CD4-positive, alpha-beta memory T cell (primary cell): ENCODE results near the gene TNNI3. TPM values are rescaled to one million over a fixed set of nuclear protein-coding genes. Genes with fewer than 3 reads are reported as not detected.
"Not testable (repeated sequence)": the region's sequence is repeated elsewhere in the genome, so short reads cannot be mapped to it uniquely, and the experiment has no call there.

Experiments
- CTCF ChIA-PET: fragments of 350-600 bp; sonication (Branson Sonifier 250); formaldehyde crosslinking; loops from one replicate; lab custom pipeline; 2021; ENCODE audit warnings: inconsistent platforms; ENCODE audit not compliant: partially characterized antibody; lab: Charles Lee
- POLR2A ChIA-PET: fragments of 350-600 bp; sonication (Branson Sonifier 250); formaldehyde crosslinking; loops from one replicate; lab custom pipeline; 2021; ENCODE audit not compliant: partially characterized antibody; lab: Charles Lee
- DNase-seq, 5 donors: peaks; one replicate each; pipeline versions ENCODE4 v3.0.0 to v3.0.0-alpha.2; 2020 to 2022; ENCODE audit warnings: mixed read lengths in 1 of 5
- H3K27ac ChIP-seq: one replicate; pipeline ENCODE4 v1.7.0; 2013; ENCODE audit warnings: low read depth, low read length
- H3K27me3 ChIP-seq: 2 replicates; pipeline ENCODE4 v1.7.0; 2013; ENCODE audit warnings: mild to moderate bottlenecking, low read length, moderate library complexity; ENCODE audit not compliant: insufficient read depth
- H3K36me3 ChIP-seq: 2 replicates; pipeline ENCODE4 v1.7.0; 2013; ENCODE audit warnings: mild to moderate bottlenecking, low read length, moderate library complexity; ENCODE audit not compliant: insufficient read depth
- H3K4me1 ChIP-seq: 2 replicates; pipeline ENCODE4 v1.7.0; 2013; ENCODE audit warnings: mild to moderate bottlenecking, low read length, moderate library complexity; ENCODE audit not compliant: insufficient read depth
- H3K4me3 ChIP-seq, 2 donors: one replicate each; pipeline ENCODE4 v1.7.0; 2013; ENCODE audit warnings: low read length in 2 of 2, mild to moderate bottlenecking in 1 of 2
- H3K9me3 ChIP-seq, 2 donors: one replicate each; pipeline ENCODE4 v1.7.0; 2013; ENCODE audit warnings: low read length in 2 of 2, control low read depth in 1 of 2; ENCODE audit not compliant: control insufficient read depth in 1 of 2
- H3K27ac Mint-ChIP-seq, 7 donors: one replicate each; pipeline ENCODE4 v1.8.0; 2020 to 2021; ENCODE audit warnings: mixed read lengths in 7 of 7, mild to moderate bottlenecking in 6 of 7, inconsistent platforms in 3 of 7, moderate library complexity in 3 of 7
- H3K27me3 Mint-ChIP-seq, 2 donors: one replicate each; pipeline ENCODE4 v1.8.0; 2020 to 2021; ENCODE audit warnings: mixed read lengths in 2 of 2
- H3K36me3 Mint-ChIP-seq, 2 donors: one replicate each; pipeline ENCODE4 v1.8.0; 2020 to 2021; ENCODE audit warnings: mixed read lengths in 2 of 2, inconsistent platforms in 1 of 2, mild to moderate bottlenecking in 1 of 2
- H3K4me1 Mint-ChIP-seq, 4 donors: one replicate each; pipeline ENCODE4 v1.8.0; 2020 to 2021; ENCODE audit warnings: mixed read lengths in 4 of 4, mild to moderate bottlenecking in 1 of 4
- H3K4me3 Mint-ChIP-seq, 8 donors: one replicate each; pipeline ENCODE4 v1.8.0; 2020 to 2021; ENCODE audit warnings: mixed read lengths in 8 of 8, mild to moderate bottlenecking in 7 of 8, moderate library complexity in 6 of 8, inconsistent platforms in 3 of 8
- H3K9me3 Mint-ChIP-seq, 8 donors: one replicate each; pipeline ENCODE4 v1.8.0; 2020 to 2021; ENCODE audit warnings: mixed read lengths in 8 of 8, mild to moderate bottlenecking in 5 of 8, inconsistent platforms in 3 of 8, moderate library complexity in 1 of 8
- intact Hi-C: fragments of 100-400 bp; cut with micrococcal nuclease; formaldehyde crosslinking; loops from one replicate; pipeline ENCODE4 v1.15.1; 2023
- polyA plus RNA-seq, 2 donors: library from polyadenylated mRNA; unstranded; fragments of 300-500 nt; fragmentation: Illumina TruSeq; gene quantifications; one replicate each; pipeline ENCODE4 v1.2.3, GENCODE V29; 2021
- total RNA-seq, 2 experiments: library from RNA; stranded (reverse); gene quantifications; one replicate each; pipeline ENCODE4 v1.2.3, GENCODE V29; 2021

Gene TNNI3
- total and polyA plus RNA-seq, 4 experiments from 2014 or later: not detected

DNA sequence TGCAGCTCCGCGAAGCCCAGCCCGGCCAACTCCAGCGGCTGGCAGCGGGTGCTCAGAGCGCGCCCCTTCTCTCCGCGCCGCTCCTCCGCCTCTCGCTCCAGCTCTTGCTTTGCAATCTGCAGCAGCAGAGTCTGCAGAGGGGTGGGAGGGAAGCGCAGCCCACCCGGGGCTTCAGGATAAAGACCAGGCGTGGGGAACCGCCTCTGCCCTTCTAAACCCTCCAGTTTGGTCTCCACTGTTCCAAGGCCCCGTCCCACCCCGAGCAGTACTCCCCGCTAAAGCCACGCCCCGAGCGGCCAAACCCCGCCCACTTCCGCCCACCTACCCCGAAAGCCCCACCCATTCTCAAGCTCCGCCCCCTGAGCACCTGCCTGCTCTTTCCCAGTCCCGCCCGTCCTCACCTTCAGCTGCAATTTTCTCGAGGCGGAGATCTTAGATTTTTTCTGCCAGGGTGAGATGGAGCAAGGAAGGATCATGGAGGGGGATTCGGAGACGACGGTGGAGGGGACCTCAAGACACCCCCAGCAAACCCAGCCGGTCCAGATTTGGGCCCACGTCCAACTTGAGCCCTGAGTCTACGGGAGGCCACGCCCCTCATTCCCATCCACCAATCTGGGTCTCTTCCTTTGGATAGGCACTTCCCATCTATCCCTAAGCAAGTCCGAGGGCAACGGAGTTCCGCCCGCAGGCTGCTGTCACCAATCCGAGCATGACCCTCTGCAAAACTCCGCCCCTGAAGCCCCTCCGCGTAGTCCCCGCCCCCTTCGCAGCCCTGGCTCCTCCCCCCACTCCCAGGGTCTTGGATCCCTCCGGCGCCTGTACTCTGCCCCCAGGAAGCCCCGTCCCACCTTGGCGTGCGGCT lies 1.1 kb downstream of the TNNI3 start:
- intact Hi-C loops: no loop called here
- H3K27me3 Mint-ChIP-seq: peaks cover 12 to 24% of the 10 kb centered on the region in 2 donors
- H3K4me3 Mint-ChIP-seq: peak overlapping the region in 6 of 8 donors; percentile 31 to 69 (median 58)
- H3K36me3 Mint-ChIP-seq: no peaks in the 10 kb centered on the region
- POLR2A ChIA-PET: no interaction called here
- peaks cover 13% of the 10 kb centered on the region for H3K4me1 ChIP-seq
- no peak overlapping the region for H3K27ac Mint-ChIP-seq
- CTCF ChIA-PET: no interaction called here
- no peak overlapping the region for H3K27ac ChIP-seq
- H3K4me1 Mint-ChIP-seq: peaks cover 13 to 32% (median 25%) of the 10 kb centered on the region in 4 donors
- H3K36me3 ChIP-seq: no peaks in the 10 kb centered on the region
- H3K9me3 Mint-ChIP-seq: peaks cover 0 to 9% (median 5%) of the 10 kb centered on the region in 8 donors
- peak in 1 of 5 donors; percentile 18 for DNase-seq
- H3K4me3 ChIP-seq: no peak overlapping the region
- peaks cover 6% of the 10 kb centered on the region for H3K27me3 ChIP-seq
- H3K9me3 ChIP-seq: peaks cover 0 to 5% of the 10 kb centered on the region in 2 donors

DNA sequence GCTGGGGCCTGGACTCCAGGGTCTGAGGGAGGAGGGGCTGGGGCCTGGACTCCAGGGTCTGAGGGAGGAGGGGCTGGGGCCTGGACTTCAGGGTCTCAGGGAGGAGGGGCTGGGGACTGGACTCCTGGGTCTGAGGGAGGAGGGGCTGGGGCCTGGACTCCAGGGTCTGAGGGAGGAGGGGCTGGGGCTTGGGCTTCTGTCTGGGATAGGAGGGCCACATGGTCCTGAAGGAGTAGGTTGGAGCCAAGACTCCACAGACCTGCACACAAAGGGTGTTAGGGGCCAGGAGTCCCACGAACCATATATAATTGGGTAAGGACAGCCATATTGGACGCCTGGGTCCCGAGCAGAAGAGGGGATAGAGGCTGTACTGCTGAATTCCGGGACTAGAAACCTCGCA lies 1.7 kb downstream of the TNNI3 start:
- H3K4me3 ChIP-seq, H3K9me3 ChIP-seq, H3K27me3 ChIP-seq, DNase-seq, H3K36me3 Mint-ChIP-seq, H3K27ac Mint-ChIP-seq, POLR2A ChIA-PET, H3K27ac ChIP-seq, H3K36me3 ChIP-seq, intact Hi-C loops, CTCF ChIA-PET: not testable (repeated sequence)
- peaks cover 13% of the 10 kb centered on the region for H3K4me1 ChIP-seq
- Mint-ChIP-seq H3K4me1 (peaks cover 13 to 35% (median 27%) of the 10 kb centered on the region in 4 donors), H3K9me3 (peaks cover 0 to 11% (median 6%) of the 10 kb centered on the region in 8 donors), H3K4me3 (peak overlapping the region in 2 of 8 donors; percentile 31 to 59), H3K27me3 (peaks cover 12 to 24% of the 10 kb centered on the region in 2 donors)

DNA sequence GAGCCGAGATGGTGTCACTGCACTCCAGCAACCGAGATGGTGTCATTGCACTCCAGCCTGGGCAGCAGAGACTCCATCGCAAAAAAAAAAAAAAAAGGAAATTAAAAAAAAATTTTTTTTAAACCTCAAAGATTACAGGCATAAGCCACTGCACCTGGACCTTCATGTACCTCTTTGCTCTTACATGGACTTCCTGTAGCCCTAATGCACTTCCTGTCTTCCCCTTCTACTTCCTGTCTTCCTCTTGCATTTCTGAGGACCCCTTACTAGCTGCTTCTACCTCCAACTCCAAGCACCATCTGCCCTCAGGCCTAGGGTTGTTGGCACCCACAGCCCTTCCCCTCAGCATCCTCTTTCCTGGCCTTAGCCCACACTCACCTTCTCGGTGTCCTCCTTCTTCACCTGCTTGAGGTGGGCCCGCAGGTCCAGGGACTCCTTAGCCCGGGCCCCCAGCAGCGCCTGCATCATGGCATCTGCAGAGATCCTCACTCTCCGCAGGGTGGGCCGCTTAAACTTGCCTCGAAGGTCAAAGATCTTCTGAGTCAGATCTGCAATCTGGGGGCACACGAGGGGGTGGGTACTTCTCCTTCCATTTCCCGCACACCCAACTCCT lies 3.8 kb downstream of the TNNI3 start:
- CTCF ChIA-PET: interaction anchor here (0.6 to 1.2 kb wide), 3 partner anchors 13 to 471 kb away, joined by 3 read pairs; partner anchors contain the start of gene ZNF784
- H3K4me1 ChIP-seq: peaks cover 13% of the 10 kb centered on the region
- Mint-ChIP-seq H3K4me1 (peaks cover 16 to 35% (median 23%) of the 10 kb centered on the region in 4 donors), H3K9me3 (peaks cover 0 to 11% (median 5%) of the 10 kb centered on the region in 8 donors), H3K4me3 (peak overlapping the region in 5 of 8 donors; percentile 17 to 59 (median 46)), H3K36me3 (no peaks in the 10 kb centered on the region), H3K27me3 (peaks cover 11 to 24% of the 10 kb centered on the region in 2 donors), H3K27ac (peak overlapping the region in 2 of 7 donors; percentile 42 to 74)
- H3K9me3 ChIP-seq: peaks cover 0 to 5% of the 10 kb centered on the region in 2 donors
- no peak overlapping the region for H3K4me3 ChIP-seq
- POLR2A ChIA-PET: no interaction called here
- no peaks in the 10 kb centered on the region for H3K36me3 ChIP-seq
- intact Hi-C loops: no loop called here
- H3K27ac ChIP-seq: no peak overlapping the region
- DNase-seq: no peak
- peaks cover 6% of the 10 kb centered on the region for H3K27me3 ChIP-seq

DNA sequence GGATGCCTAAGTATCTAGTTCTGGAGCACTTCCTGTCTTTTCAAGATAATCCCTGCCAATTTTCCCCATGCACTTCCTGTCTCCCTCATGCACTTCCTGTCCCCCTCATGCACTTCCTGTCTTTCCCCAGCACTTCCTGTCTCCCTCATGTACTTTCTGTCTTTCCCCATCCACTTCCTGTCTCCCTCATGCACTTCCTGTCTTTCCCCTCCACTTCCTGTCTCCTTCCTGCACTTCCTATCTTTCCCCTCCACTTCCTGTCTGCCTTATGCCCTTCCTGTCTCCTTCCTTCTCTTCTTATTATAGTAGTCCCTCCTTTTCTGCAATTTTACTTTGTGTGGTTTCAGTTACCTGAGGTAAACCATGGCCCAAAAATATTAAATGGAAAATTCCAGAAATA lies 5.5 kb downstream of the TNNI3 start:
- intact Hi-C loops: no loop called here
- Histone ChIP-seq H3K36me3 (no peaks in the 10 kb centered on the region), H3K4me3 (no peak overlapping the region), H3K4me1 (peaks cover 13% of the 10 kb centered on the region), H3K27ac (no peak overlapping the region), H3K9me3 (peaks cover 0 to 5% of the 10 kb centered on the region in 2 donors), H3K27me3 (peaks cover 6% of the 10 kb centered on the region)
- CTCF ChIA-PET: interaction anchor here (2.8 kb wide), 1 partner anchor 11 kb away, joined by 13 read pairs; no protein-coding TSS in a partner anchor
- H3K4me1 Mint-ChIP-seq: peaks cover 16 to 35% (median 23%) of the 10 kb centered on the region in 4 donors
- H3K36me3 Mint-ChIP-seq: no peaks in the 10 kb centered on the region
- peak overlapping the region; percentile 51 to 90 (median 79) for H3K27ac Mint-ChIP-seq
- peaks cover 13 to 22% of the 10 kb centered on the region in 2 donors for H3K27me3 Mint-ChIP-seq
- peak overlapping the region in 2 of 8 donors; percentile 29 to 45 for H3K4me3 Mint-ChIP-seq
- no peak for DNase-seq
- peaks cover 0 to 11% (median 5%) of the 10 kb centered on the region in 8 donors for H3K9me3 Mint-ChIP-seq
- POLR2A ChIA-PET: no interaction called here

DNA sequence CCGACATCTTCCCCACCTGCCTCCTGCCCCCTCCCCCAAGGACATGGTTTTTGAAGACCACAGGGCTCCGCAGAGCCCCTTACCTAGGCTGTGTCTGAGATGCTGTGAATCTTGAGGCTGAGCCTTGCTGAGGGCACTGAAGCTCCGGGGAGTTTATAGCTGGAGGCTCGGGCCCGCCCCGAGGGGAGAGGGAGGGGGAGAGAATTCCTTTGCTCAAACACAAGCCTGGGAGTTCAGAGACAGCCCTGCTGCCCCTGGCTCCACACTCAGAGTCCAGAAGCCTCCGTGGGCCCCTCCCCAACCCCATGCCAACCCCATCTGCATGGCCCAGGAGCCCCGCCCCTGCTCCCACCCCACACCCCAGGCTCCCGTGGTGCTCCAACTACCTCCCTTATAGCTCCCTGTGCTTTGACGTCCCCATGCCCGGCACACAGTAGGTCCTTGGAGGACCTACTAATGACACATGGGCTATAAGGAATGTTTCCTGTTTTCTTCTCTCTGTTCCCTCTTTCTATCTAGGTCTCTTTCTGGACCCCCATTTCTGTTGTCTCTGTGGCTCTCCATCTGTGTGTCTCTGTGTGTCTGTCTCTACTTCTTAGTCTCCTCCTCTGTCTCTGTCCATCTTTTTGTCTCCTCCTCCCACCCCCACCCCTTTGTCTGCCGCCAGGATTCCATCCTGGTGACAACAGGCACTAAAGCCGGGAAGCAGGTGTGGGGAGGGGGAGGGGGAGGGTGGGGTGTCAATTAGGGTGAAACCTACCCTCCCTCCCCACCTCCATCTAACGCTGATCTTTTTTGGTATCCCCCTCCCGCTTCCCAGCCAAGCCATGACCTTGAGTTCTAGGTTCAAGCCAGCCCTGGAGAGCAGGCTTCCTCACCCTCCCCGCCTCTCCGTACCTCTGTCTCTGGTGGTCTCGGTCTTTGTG lies 8.2 kb downstream of the TNNI3 start, which contains the start of gene TNNT1:
Gene TNNT1, minus strand, starts transcription at position 129 of the 926 bp plus-strand sequence. CDS start 2,049 bp downstream, outside the sequence.
- Histone ChIP-seq H3K4me1 (peaks cover 7% of the 10 kb centered on the region), H3K4me3 (no peak within 1 kb of the TSS), H3K36me3 (no peaks in the 10 kb centered on the region), H3K9me3 (peaks cover 0 to 5% of the 10 kb centered on the region in 2 donors), H3K27me3 (peaks cover 13% of the 10 kb centered on the region), H3K27ac (no peak within 1 kb of the TSS)
- ChIA-PET POLR2A (no interaction called here), CTCF (interaction anchor here (1.2 kb wide), 1 partner anchor 9 kb away, joined by 3 read pairs; no protein-coding TSS in a partner anchor)
- no peak within 1 kb of the TSS for H3K27ac Mint-ChIP-seq
- H3K4me1 Mint-ChIP-seq: peaks cover 15 to 27% (median 21%) of the 10 kb centered on the region in 4 donors
- no peak for DNase-seq
- no peaks in the 10 kb centered on the region for H3K36me3 Mint-ChIP-seq
- intact Hi-C loops: no loop called here
- H3K9me3 Mint-ChIP-seq: peaks cover 0 to 11% (median 5%) of the 10 kb centered on the region in 8 donors
- peaks cover 20 to 34% of the 10 kb centered on the region in 2 donors for H3K27me3 Mint-ChIP-seq
- no peak within 1 kb of the TSS for H3K4me3 Mint-ChIP-seq

GRCh38 chr19:55147545-55148251 lies 9.8 kb downstream of the TNNI3 start:
- peaks cover 0 to 5% of the 10 kb centered on the region in 2 donors for H3K9me3 ChIP-seq
- ChIA-PET POLR2A (no interaction called here), CTCF (interaction anchor here (1.5 kb wide), 1 partner anchor 356 kb away, joined by 4 read pairs; no protein-coding TSS in a partner anchor)
- intact Hi-C loops: no loop called here
- Mint-ChIP-seq H3K4me1 (peaks cover 8 to 18% (median 13%) of the 10 kb centered on the region in 4 donors), H3K27me3 (peaks cover 28 to 45% of the 10 kb centered on the region in 2 donors), H3K36me3 (no peaks in the 10 kb centered on the region), H3K4me3 (no peak overlapping the region), H3K9me3 (peaks cover 0 to 11% (median 3%) of the 10 kb centered on the region in 8 donors), H3K27ac (no peak overlapping the region)
- H3K27ac ChIP-seq: no peak overlapping the region
- no peak overlapping the region for H3K4me3 ChIP-seq
- H3K27me3 ChIP-seq: peaks cover 14% of the 10 kb centered on the region
- H3K36me3 ChIP-seq: no peaks in the 10 kb centered on the region
- peaks cover 3% of the 10 kb centered on the region for H3K4me1 ChIP-seq
- no peak for DNase-seq
